ENCODE data around the gene IKZF4.
A peak's percentile ranks its signal among the peaks of the same experiment; 100 is the strongest.

Gene IKZF4

GRCh38 chr12:56011509-56012090, 9.2 kb upstream of the IKZF4 start:
- Histone ChIP-seq H3K36me3 (no peaks in the 10 kb centered on the region), H3K27me3 (no peaks in the 10 kb centered on the region), H3K9ac (no peak overlapping the region), H3K4me3 (no peak overlapping the region), H3K4me2 (no peak overlapping the region), H4K20me1 (no peaks in the 10 kb centered on the region), H3K27ac (no peak overlapping the region), H3K9me3 (no peaks in the 10 kb centered on the region), H3K4me1 (peaks cover 11% of the 10 kb centered on the region)
- TF ChIP-seq Cebpa-rat (IDR thresholded peaks at IDR 0.05), result no peak

- Histone ChIP-seq H3K27ac (no peak overlapping the region), H3K4me3 (no peak overlapping the region), H4K20me1 (no peaks in the 10 kb centered on the region), H3K4me1 (no peaks in the 10 kb centered on the region), H3K36me3 (no peaks in the 10 kb centered on the region), H3K9ac (no peak overlapping the region), H3K9me3 (no peaks in the 10 kb centered on the region), H3K4me2 (no peak overlapping the region), H3K27me3 (no peaks in the 10 kb centered on the region)
- TF ChIP-seq Cebpa-rat (IDR thresholded peaks at IDR 0.05), result no peak
These were observed 7.4 kb upstream of the IKZF4 start for GRCh38 chr12:56013482-56013881.

- Histone ChIP-seq H3K4me2 (no peak overlapping the region), H3K4me3 (no peak overlapping the region), H3K27ac (no peak overlapping the region), H3K9me3 (no peaks in the 10 kb centered on the region), H3K9ac (no peak overlapping the region), H3K4me1 (no peaks in the 10 kb centered on the region), H3K36me3 (no peaks in the 10 kb centered on the region), H3K27me3 (no peaks in the 10 kb centered on the region), H4K20me1 (no peaks in the 10 kb centered on the region)
- no peak for TF ChIP-seq Cebpa-rat (IDR thresholded peaks at IDR 0.05)
These were observed 6.6 kb upstream of the IKZF4 start for GRCh38 chr12:56014205-56014604.

- Histone ChIP-seq H3K27ac (no peak overlapping the region), H3K36me3 (no peaks in the 10 kb centered on the region), H3K4me2 (no peak overlapping the region), H3K9ac (no peak overlapping the region), H3K4me1 (peaks cover 18% of the 10 kb centered on the region), H3K4me3 (no peak overlapping the region), H3K9me3 (no peaks in the 10 kb centered on the region), H3K27me3 (no peaks in the 10 kb centered on the region), H4K20me1 (no peaks in the 10 kb centered on the region)
- no peak for TF ChIP-seq Cebpa-rat (IDR thresholded peaks at IDR 0.05)
These were observed 3.7 kb upstream of the IKZF4 start for GRCh38 chr12:56017181-56017580.

- Histone ChIP-seq H3K4me1 (peaks cover 30% of the 10 kb centered on the region), H3K9ac (no peak overlapping the region), H3K27ac (no peak overlapping the region), H4K20me1 (no peaks in the 10 kb centered on the region), H3K36me3 (no peaks in the 10 kb centered on the region), H3K4me2 (no peak overlapping the region), H3K4me3 (no peak overlapping the region), H3K27me3 (no peaks in the 10 kb centered on the region), H3K9me3 (no peaks in the 10 kb centered on the region)
- no peak for TF ChIP-seq Cebpa-rat (IDR thresholded peaks at IDR 0.05)
These were observed 2.5 kb upstream of the IKZF4 start for GRCh38 chr12:56018356-56018755.

GRCh38 chr12:56021889-56022497, 1.1 kb downstream of the IKZF4 start:
- H4K20me1 ChIP-seq, result no peaks in the 10 kb centered on the region
- H3K27me3 ChIP-seq, result no peaks in the 10 kb centered on the region
- peaks cover 26% of the 10 kb centered on the region for H3K36me3 ChIP-seq
- H3K4me3 ChIP-seq, result peak overlapping the region; percentile 69
- no peak for TF ChIP-seq Cebpa-rat (IDR thresholded peaks at IDR 0.05)
- H3K4me1 ChIP-seq, result peaks cover 40% of the 10 kb centered on the region
- H3K9ac ChIP-seq, result peak overlapping the region; percentile 81
- no peaks in the 10 kb centered on the region for H3K9me3 ChIP-seq
- peak overlapping the region; percentile 90 for H3K4me2 ChIP-seq
- H3K27ac ChIP-seq, result peak overlapping the region; percentile 81

GRCh38 chr12:56028511-56029165, 7.8 kb downstream of the IKZF4 start:
- no peaks in the 10 kb centered on the region for H4K20me1 ChIP-seq
- no peak for TF ChIP-seq Cebpa-rat (IDR thresholded peaks at IDR 0.05)
- H3K9me3 ChIP-seq, result no peaks in the 10 kb centered on the region
- peaks cover 8% of the 10 kb centered on the region for H3K4me1 ChIP-seq
- 0 out of 2 replicates have a peak overlapping the region, but pooled peaks have one; percentile 3 for H3K9ac ChIP-seq
- H3K27me3 ChIP-seq, result no peaks in the 10 kb centered on the region
- no peak overlapping the region for H3K27ac ChIP-seq
- peaks cover 78% of the 10 kb centered on the region for H3K36me3 ChIP-seq
- H3K4me3 ChIP-seq, result no peak overlapping the region
- no peak overlapping the region for H3K4me2 ChIP-seq

GRCh38 chr12:56029166-56029519, 8.3 kb downstream of the IKZF4 start:
- TF ChIP-seq Cebpa-rat (IDR thresholded peaks at IDR 0.05), result no peak
- H3K36me3 ChIP-seq, result peaks cover 83% of the 10 kb centered on the region
- H4K20me1 ChIP-seq, result no peaks in the 10 kb centered on the region
- H3K9me3 ChIP-seq, result no peaks in the 10 kb centered on the region
- H3K4me2 ChIP-seq, result no peak overlapping the region
- H3K27ac ChIP-seq, result no peak overlapping the region
- peaks cover 7% of the 10 kb centered on the region; the same call in 1 of the 2 replicates for H3K4me1 ChIP-seq
- 0 out of 2 replicates have a peak overlapping the region, but pooled peaks have one; percentile 3 for H3K9ac ChIP-seq
- H3K27me3 ChIP-seq, result no peaks in the 10 kb centered on the region
- no peak overlapping the region for H3K4me3 ChIP-seq

GRCh38 chr12:56029666-56030293, 8.9 kb downstream of the IKZF4 start:
- H3K27ac ChIP-seq, result no peak overlapping the region
- H3K4me2 ChIP-seq, result no peak overlapping the region

GRCh38 chr12:56031987-56032386, 11.1 kb downstream of the IKZF4 start:
- Histone ChIP-seq H3K27me3 (no peaks in the 10 kb centered on the region), H3K27ac (no peak overlapping the region), H3K9me3 (no peaks in the 10 kb centered on the region), H3K4me1 (no peaks in the 10 kb centered on the region), H3K4me3 (no peak overlapping the region), H3K36me3 (peaks cover 85% of the 10 kb centered on the region), H3K4me2 (no peak overlapping the region), H4K20me1 (no peaks in the 10 kb centered on the region), H3K9ac (no peak overlapping the region)
- no peak for TF ChIP-seq Cebpa-rat (IDR thresholded peaks at IDR 0.05)

More at GRCh38 chr12:56029666-56030293, 8.9 kb downstream of the IKZF4 start:
- H3K27me3 ChIP-seq, result no peaks in the 10 kb centered on the region
- no peak overlapping the region for H3K4me3 ChIP-seq
- no peak overlapping the region for H3K9ac ChIP-seq
- no peaks in the 10 kb centered on the region for H4K20me1 ChIP-seq
- no peak for TF ChIP-seq Cebpa-rat (IDR thresholded peaks at IDR 0.05)
- no peaks in the 10 kb centered on the region for H3K9me3 ChIP-seq
- peaks cover 1% of the 10 kb centered on the region; the same call in 1 of the 2 replicates for H3K4me1 ChIP-seq
- H3K36me3 ChIP-seq, result peaks cover 85% of the 10 kb centered on the region
